K562 (cell line): Measurements from ENCODE around the gene MAP3K6. TPM values are rescaled to one million over a fixed set of nuclear protein-coding genes. Genes with fewer than 3 reads are reported as not detected.

ENCODE experiments used
- CLOCK ChIP-seq: fragments of 250-450 bp; sonication (Bioruptor Pico); IDR thresholded peaks from 2 replicates; pipeline ENCODE4 v1.4.0; 2020; ENCODE audit warnings: mild to moderate bottlenecking, moderate library complexity, borderline replicate concordance
- RBM17 ChIP-seq: fragments of 200-400 bp; formaldehyde crosslinking; IDR thresholded peaks from 2 replicates; pipeline ENCODE4 v1.6.1; 2017; ENCODE audit warnings: low read depth, mild to moderate bottlenecking, low read length, borderline replicate concordance
- RHOXF2B ChIP-seq: fragments of 250-450 bp; sonication (Bioruptor Pico); conservative IDR thresholded peaks from 2 replicates; pipeline ENCODE4 v1.5.1; 2021
- RNF219 ChIP-seq: fragments of 250-450 bp; sonication (Bioruptor Pico); IDR thresholded peaks from 2 replicates; pipeline ENCODE4 v1.5.0; 2022; ENCODE audit warnings: mild to moderate bottlenecking
- TAF1 ChIP-seq: IDR thresholded peaks from 2 replicates; pipeline ENCODE4 v1.6.1; 2011; ENCODE audit warnings: mild to moderate bottlenecking, low read length, moderate library complexity; ENCODE audit not compliant: insufficient read depth, control insufficient read depth, severe bottlenecking; ENCODE audit errors: extremely low read depth
- ZNF431 ChIP-seq: sonication (generic); formaldehyde crosslinking; IDR thresholded peaks from 2 replicates; pipeline ENCODE4 v1.8.0; 2022; ENCODE audit warnings: mild to moderate bottlenecking, missing genetic modification reagents
- ZNF717 ChIP-seq: fragments of 250-450 bp; sonication (Bioruptor Pico); IDR thresholded peaks from 2 replicates; pipeline ENCODE4 v1.5.0; 2021
- ZNF764 ChIP-seq: fragments of 250-450 bp; sonication (Bioruptor Pico); IDR thresholded peaks from 2 replicates; pipeline ENCODE4 v1.4.0; 2020; ENCODE audit warnings: low read depth, mild to moderate bottlenecking, moderate library complexity
- ZNF77 ChIP-seq: fragments of 250-450 bp; sonication (Bioruptor Pico); IDR thresholded peaks from 2 replicates; pipeline ENCODE4 v1.5.0; 2020
- polyA plus RNA-seq, 8 experiments: library from polyadenylated mRNA; depleted of rRNA in 4 of 8; stranded (reverse) in 5 of 8; unstranded in 3 of 8; fragments of >200 nt; fragmentation: Nextera tagmentation in 2 of 8; fragmentation: Illumina TruSeq in 1 of 8; extraction: Ambion mirVana in 2 of 8; extraction: Trizol in 1 of 8; gene quantifications; 2 replicates each; pipeline versions ENCODE4 v1.2.1 to v1.2.3, GENCODE V29; 2011 to 2014; ENCODE audit warnings: inconsistent platforms in 1 of 8, missing spikeins in 1 of 8
- total RNA-seq, 7 experiments: library from RNA; depleted of rRNA in 6 of 7; stranded (reverse); fragments of >200 nt in 6 of 7; fragmentation: Illumina TruSeq in 2 of 7; extraction: Trizol in 2 of 7; gene quantifications; 2 replicates each; pipeline versions ENCODE4 v1.2.1 to v1.2.3, GENCODE V29; 2011 to 2021; ENCODE audit warnings: low replicate concordance in 1 of 7

Gene MAP3K6
- total and polyA plus RNA-seq, 9 of the 15 experiments (the other 6 are each of a cell fraction or from before 2014, with no cell fraction given): 0.99 to 21.9 (median 7.0) TPM

GRCh38 chr1:27331426-27331825, 35.3 kb downstream of the MAP3K6 start (continued):
- no peak for TF ChIP-seq CLOCK
- TF ChIP-seq RHOXF2B: no peak
- TF ChIP-seq ZNF431 (CRISPR knock-in tag): no peak
- no peak for TF ChIP-seq ZNF717 (CRISPR knock-in tag)
- TF ChIP-seq ZNF77 (CRISPR knock-in tag): no peak
- TF ChIP-seq RNF219 (CRISPR knock-in tag): no peak
- no peak for TF ChIP-seq TAF1
- TF ChIP-seq RBM17: no peak
- no peak for TF ChIP-seq ZNF764 (CRISPR knock-in tag)
